Right atrium auricular region (tissue), 2 donors: ENCODE results near the gene EMILIN1. TPM values are rescaled to one million over a fixed set of nuclear protein-coding genes. Genes with fewer than 3 reads are reported as not detected.
A peak's percentile ranks its signal among the peaks of the same experiment; 100 is the strongest.

Experiments
- DNase-seq: peaks from one replicate; pipeline ENCODE4 v3.0.0-alpha.2; 2019; ENCODE audit warnings: low spot score
- H3K27ac ChIP-seq, 2 donors: fragments of 200-600 bp; sonication (generic); 1 replicate in 1 of 2; 2 replicates in 1 of 2; pipeline ENCODE4 v1.5.1; 2016 to 2019
- H3K27me3 ChIP-seq, 2 donors: fragments of 200-600 bp; sonication (generic); one replicate each; pipeline versions ENCODE4 v1.5.1 to v1.6.0; 2017 to 2019
- H3K36me3 ChIP-seq: fragments of 200-600 bp; sonication (generic); one replicate; pipeline ENCODE4 v1.5.1; 2016
- H3K4me1 ChIP-seq, 2 donors: fragments of 200-600 bp; sonication (generic); one replicate each; pipeline versions ENCODE4 v1.5.1 to v1.6.0; 2017 to 2019
- H3K4me3 ChIP-seq, 2 donors: fragments of 200-600 bp; sonication (generic); 1 replicate in 1 of 2; 2 replicates in 1 of 2; pipeline ENCODE4 v1.5.1; 2017 to 2019; ENCODE audit warnings: mild to moderate bottlenecking in 1 of 2, moderate library complexity in 1 of 2
- H3K9me3 ChIP-seq, 2 donors: fragments of 200-600 bp; sonication (generic); one replicate each; pipeline ENCODE4 v1.5.1; 2019
- total RNA-seq, 2 donors: library from RNA; depleted of rRNA; stranded (reverse); fragments of >200 nt; gene quantifications; one replicate each; pipeline ENCODE4 v1.1.0, GENCODE V29; 2016
- TF ChIP-seq, protein P1 (sequence below), 2 donors: fragments of 200-600 bp; sonication (generic); IDR thresholded peaks; one replicate each; pipeline ENCODE4 v1.5.1; 2019; ENCODE audit warnings: antibody characterized with exemption in 2 of 2

EMILIN1 gene
- total RNA-seq, 2 donors from 2014 or later, result 22.3 to 36.7 TPM

DNA sequence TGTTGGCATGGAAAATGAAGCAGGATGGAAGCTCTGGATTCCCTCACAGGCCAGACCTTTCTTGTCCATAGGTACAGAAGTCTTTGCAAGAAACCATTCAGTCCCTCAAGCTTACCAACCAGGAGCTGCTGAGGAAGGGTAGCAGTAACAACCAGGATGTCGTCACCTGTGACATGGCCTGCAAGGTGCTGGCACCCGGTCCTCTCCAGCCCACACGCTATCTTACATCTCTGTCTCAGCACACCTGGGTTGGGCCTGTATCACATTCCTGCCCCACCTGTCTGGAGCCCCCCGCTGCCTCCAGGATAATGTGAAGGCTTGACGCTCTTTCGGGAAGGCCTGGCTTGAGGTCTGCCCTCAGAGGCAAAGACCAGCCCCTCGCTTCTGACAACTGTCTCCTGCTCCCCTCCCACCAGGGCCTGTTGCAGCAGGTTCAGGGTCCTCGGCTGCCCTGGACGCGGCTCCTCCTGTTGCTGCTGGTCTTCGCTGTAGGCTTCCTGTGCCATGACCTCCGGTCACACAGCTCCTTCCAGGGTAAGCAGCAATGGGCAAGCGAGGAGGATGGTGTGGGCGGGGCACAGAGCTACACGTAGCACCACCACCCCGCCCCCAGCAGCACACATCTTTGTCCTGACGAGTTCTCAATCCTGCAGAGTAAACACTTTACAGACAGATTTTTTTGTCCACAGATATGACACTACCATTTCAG is 39.6 kb upstream of the EMILIN1 start:
- peaks cover 67% of the 10 kb centered on the region for H3K36me3 ChIP-seq
- H3K4me3 ChIP-seq, result no peak overlapping the region
- H3K27me3 ChIP-seq, result no peaks in the 10 kb centered on the region
- H3K27ac ChIP-seq, result no peak overlapping the region
- no peaks in the 10 kb centered on the region for H3K9me3 ChIP-seq
- DNase-seq, result no peak
- H3K4me1 ChIP-seq, result peaks cover 0 to 26% of the 10 kb centered on the region in 2 donors
- TF ChIP-seq, protein P1, sequence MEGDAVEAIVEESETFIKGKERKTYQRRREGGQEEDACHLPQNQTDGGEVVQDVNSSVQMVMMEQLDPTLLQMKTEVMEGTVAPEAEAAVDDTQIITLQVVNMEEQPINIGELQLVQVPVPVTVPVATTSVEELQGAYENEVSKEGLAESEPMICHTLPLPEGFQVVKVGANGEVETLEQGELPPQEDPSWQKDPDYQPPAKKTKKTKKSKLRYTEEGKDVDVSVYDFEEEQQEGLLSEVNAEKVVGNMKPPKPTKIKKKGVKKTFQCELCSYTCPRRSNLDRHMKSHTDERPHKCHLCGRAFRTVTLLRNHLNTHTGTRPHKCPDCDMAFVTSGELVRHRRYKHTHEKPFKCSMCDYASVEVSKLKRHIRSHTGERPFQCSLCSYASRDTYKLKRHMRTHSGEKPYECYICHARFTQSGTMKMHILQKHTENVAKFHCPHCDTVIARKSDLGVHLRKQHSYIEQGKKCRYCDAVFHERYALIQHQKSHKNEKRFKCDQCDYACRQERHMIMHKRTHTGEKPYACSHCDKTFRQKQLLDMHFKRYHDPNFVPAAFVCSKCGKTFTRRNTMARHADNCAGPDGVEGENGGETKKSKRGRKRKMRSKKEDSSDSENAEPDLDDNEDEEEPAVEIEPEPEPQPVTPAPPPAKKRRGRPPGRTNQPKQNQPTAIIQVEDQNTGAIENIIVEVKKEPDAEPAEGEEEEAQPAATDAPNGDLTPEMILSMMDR (IDR thresholded peaks at IDR 0.05), result no peak

DNA sequence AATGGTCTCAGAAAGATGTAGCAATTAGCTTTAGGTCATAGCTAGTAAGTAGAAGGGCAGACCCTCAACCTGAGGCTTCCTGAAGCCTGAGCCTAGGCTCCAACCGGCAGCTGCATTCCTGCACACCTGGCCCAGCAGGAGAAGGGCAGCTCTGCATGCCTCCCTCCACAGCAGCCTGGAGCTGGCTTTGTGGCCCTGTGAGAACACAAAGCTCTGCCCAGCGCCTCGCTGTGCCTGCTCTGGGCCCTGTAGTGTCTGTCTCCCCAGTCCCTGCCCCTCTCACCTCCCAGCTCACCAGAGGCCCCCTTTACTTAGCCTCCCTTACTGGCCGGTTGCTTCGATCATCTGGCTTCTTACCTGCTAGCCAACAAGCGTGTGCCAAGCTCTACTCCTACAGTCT is 39.0 kb upstream of the EMILIN1 start:
- Histone ChIP-seq H3K9me3 (no peaks in the 10 kb centered on the region), H3K27me3 (no peaks in the 10 kb centered on the region), H3K36me3 (peaks cover 67% of the 10 kb centered on the region), H3K4me1 (peaks cover 0 to 21% of the 10 kb centered on the region in 2 donors), H3K27ac (no peak overlapping the region), H3K4me3 (no peak overlapping the region)
- TF ChIP-seq, protein P1 (IDR thresholded peaks at IDR 0.05), result no peak
- DNase-seq, result no peak

DNA sequence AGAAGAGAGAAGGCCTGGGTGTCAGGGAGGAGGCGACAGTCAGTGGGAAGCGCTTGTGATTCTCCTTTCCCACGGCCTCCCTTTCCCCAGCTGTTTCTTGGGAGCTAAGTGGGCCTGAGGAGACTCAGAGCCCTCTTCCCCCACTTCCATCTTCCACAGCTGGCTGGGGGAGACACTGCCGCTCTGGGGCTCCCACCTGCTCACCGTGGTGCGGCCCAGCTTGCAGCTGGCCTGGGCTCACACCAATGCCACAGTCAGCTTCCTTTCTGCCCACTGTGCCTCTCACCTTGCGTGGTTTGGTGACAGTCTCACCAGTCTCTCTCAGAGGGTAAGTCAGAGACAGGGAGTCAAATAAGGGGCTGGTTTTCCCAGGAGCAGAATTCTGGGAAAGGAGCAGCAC is 38.5 kb upstream of the EMILIN1 start:
- TF ChIP-seq, protein P1 (IDR thresholded peaks at IDR 0.05), result no peak
- Histone ChIP-seq H3K36me3 (peaks cover 63% of the 10 kb centered on the region), H3K27me3 (no peaks in the 10 kb centered on the region), H3K4me3 (no peak overlapping the region), H3K4me1 (peaks cover 0 to 17% of the 10 kb centered on the region in 2 donors), H3K9me3 (no peaks in the 10 kb centered on the region), H3K27ac (no peak overlapping the region)
- no peak for DNase-seq

DNA sequence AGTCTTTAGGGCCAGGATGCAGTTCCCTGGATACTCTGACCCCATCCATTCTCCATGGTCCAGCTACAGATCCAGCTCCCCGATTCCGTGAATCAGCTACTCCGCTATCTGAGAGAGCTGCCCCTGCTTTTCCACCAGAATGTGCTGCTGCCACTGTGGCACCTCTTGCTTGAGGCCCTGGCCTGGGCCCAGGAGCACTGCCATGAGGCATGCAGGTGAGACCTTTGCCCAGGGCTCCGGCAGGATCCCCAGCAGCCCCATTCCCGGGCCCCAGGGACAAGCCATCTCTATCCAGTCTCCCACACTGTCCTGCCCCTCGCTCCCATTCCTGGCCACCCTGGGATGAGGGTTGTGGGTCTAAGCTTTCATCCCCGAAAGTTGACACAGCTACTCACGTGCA is 38.1 kb upstream of the EMILIN1 start:
- Histone ChIP-seq H3K4me1 (peaks cover 0 to 13% of the 10 kb centered on the region in 2 donors), H3K4me3 (no peak overlapping the region), H3K9me3 (no peaks in the 10 kb centered on the region), H3K27ac (no peak overlapping the region), H3K27me3 (no peaks in the 10 kb centered on the region), H3K36me3 (peaks cover 59% of the 10 kb centered on the region)
- no peak for DNase-seq
- TF ChIP-seq, protein P1 (IDR thresholded peaks at IDR 0.05), result no peak

DNA sequence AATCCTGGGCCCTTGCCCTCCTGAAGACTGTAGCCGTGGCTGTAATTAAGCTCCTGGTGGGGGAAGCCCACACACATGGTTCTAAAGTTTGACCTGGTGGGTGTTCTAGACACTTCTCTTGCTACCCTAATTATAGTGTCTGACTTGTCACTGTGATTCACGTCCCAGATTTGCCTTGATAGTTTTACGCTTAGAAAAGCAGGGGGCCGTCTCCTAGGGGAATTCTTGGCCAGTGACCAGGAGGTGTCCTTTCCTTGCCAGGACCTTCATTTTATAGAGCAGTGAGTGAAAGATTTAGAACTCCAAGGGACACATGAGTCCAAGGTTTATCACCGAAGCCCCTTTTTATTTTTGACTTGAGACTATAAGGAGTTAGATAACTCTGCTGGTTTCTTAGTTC is 36.7 kb upstream of the EMILIN1 start:
- DNase-seq, result no peak
- peaks cover 44% of the 10 kb centered on the region for H3K36me3 ChIP-seq
- H3K27ac ChIP-seq, result peak overlapping the region; percentile 26 to 27
- no peak overlapping the region for H3K4me3 ChIP-seq
- H3K4me1 ChIP-seq, result peaks cover 0 to 13% of the 10 kb centered on the region in 2 donors
- H3K27me3 ChIP-seq, result no peaks in the 10 kb centered on the region
- no peaks in the 10 kb centered on the region for H3K9me3 ChIP-seq
- TF ChIP-seq, protein P1 (IDR thresholded peaks at IDR 0.05), result no peak
